Psoas muscle (tissue), 8 donors: ENCODE results near the gene TRMT2A. TPM values are rescaled to one million over a fixed set of nuclear protein-coding genes. Genes with fewer than 3 reads are reported as not detected.

Source experiments
- ATAC-seq, 4 donors: fragments of 200-7000 bp; cut with Tn5 transposase; one replicate each; pipeline ENCODE4 v1.9.1; 2020; ENCODE audit warnings: moderate library complexity in 3 of 4, mild to moderate bottlenecking in 2 of 4
- DNase-seq, 2 donors: peaks; one replicate each; pipeline ENCODE4 v3.0.0-alpha.2; 2020
- H3K27ac ChIP-seq: fragments of 200-600 bp; one replicate; pipeline ENCODE4 v1.8.0; 2022
- H3K27me3 ChIP-seq, 3 donors: fragments of 200-600 bp in 1 of 3; one replicate each; pipeline versions ENCODE4 v1.6.1 to v1.8.0; 2013 to 2022; ENCODE audit warnings: low read length in 2 of 3, mild to moderate bottlenecking in 2 of 3, moderate library complexity in 1 of 3; ENCODE audit not compliant: insufficient read depth in 3 of 3
- H3K36me3 ChIP-seq, 2 donors: fragments of 200-600 bp in 1 of 2; one replicate each; pipeline versions ENCODE4 v1.6.1 to v1.8.0; 2013 to 2022; ENCODE audit warnings: low read depth in 1 of 2, mild to moderate bottlenecking in 1 of 2, moderate library complexity in 1 of 2; ENCODE audit not compliant: insufficient read depth in 1 of 2
- H3K4me1 ChIP-seq: fragments of 200-600 bp; one replicate; pipeline ENCODE4 v1.8.0; 2022
- H3K4me3 ChIP-seq: fragments of 200-600 bp; one replicate; pipeline ENCODE4 v1.8.0; 2022; ENCODE audit warnings: mild to moderate bottlenecking
- H3K9me3 ChIP-seq: fragments of 200-600 bp; one replicate; pipeline ENCODE4 v1.8.0; 2022
- WGBS, 3 donors: extraction: QIAGEN DNeasy Blood & Tissue Kit; methylation state at CpG; one replicate each; pipeline versions ENCODE4 v1.1.6 to v1.1.7; 2013; 5-methylcytosine and 5-hydroxymethylcytosine counted together
- intact Hi-C, 2 donors: fragments of 100-400 bp; cut with DNase I; formaldehyde crosslinking; loops; one replicate each; pipeline versions ENCODE4 v1.11.0 to v1.14.2; 2022
- polyA plus RNA-seq, 3 donors: library from polyadenylated mRNA; stranded (reverse); fragments of 200-250 nt; gene quantifications; one replicate each; pipeline ENCODE4 v1.2.3, GENCODE V29; 2013
- total RNA-seq, 4 donors: library from RNA; stranded (reverse); fragmentation: NEBNext Ultra II Directional in 2 of 4; extraction: Animal tissue kit (Norgen Biotek cat#: 25700) in 2 of 4; gene quantifications; one replicate each; pipeline versions ENCODE4 v1.2.1 to v1.2.4, GENCODE V29; 2021 to 2023
- TF ChIP-seq, protein P1 (sequence below): fragments of 200-600 bp; IDR thresholded peaks from one replicate; pipeline ENCODE4 v1.8.0; 2022; ENCODE audit warnings: antibody characterized with exemption
- donor health status: healthy with polysubstance abuse.
- donor health status: DM: no; HTN: no; CAD: no; lungs with moderate emphysema.
- donor health status: Bipolar disorder and iron deficiency.
- donor health status: healthy.
- donor health status: DM: yes; HTN: yes; CAD: no.
- donor health status: DM: no; HTN: no; CAD: no.
- donor health status: DM: no; HTN: no; CAD: no.
- donor health status: DM: yes; HTN: yes; CAD: no.

The TRMT2A gene
- total and polyA plus RNA-seq, 7 donors = 20.5 to 34.1 (median 26.7) TPM

DNA sequence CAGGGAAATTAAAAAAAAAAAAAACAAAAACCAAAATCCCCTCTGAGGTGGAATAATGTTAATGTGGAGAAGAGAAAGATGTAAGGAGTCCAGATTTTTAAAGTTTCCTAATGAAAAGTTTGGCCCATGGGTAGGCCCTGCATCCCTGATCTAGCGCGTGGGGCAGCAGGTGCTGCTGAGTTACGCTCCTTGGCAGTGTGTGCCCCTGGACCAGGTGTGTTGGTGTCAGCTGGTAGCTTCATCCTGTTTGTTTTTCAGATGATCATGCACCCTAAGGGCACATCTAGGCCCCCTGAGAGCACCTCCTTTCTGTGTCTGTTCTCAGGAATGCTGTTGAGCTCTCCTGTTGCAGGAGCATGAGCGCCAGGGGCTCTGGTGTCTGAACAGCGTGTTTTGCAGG lies 30.3 kb downstream of the TRMT2A start:
- intact Hi-C loops = no loop called here
- TF ChIP-seq, protein P1, sequence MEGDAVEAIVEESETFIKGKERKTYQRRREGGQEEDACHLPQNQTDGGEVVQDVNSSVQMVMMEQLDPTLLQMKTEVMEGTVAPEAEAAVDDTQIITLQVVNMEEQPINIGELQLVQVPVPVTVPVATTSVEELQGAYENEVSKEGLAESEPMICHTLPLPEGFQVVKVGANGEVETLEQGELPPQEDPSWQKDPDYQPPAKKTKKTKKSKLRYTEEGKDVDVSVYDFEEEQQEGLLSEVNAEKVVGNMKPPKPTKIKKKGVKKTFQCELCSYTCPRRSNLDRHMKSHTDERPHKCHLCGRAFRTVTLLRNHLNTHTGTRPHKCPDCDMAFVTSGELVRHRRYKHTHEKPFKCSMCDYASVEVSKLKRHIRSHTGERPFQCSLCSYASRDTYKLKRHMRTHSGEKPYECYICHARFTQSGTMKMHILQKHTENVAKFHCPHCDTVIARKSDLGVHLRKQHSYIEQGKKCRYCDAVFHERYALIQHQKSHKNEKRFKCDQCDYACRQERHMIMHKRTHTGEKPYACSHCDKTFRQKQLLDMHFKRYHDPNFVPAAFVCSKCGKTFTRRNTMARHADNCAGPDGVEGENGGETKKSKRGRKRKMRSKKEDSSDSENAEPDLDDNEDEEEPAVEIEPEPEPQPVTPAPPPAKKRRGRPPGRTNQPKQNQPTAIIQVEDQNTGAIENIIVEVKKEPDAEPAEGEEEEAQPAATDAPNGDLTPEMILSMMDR = no peak

DNA sequence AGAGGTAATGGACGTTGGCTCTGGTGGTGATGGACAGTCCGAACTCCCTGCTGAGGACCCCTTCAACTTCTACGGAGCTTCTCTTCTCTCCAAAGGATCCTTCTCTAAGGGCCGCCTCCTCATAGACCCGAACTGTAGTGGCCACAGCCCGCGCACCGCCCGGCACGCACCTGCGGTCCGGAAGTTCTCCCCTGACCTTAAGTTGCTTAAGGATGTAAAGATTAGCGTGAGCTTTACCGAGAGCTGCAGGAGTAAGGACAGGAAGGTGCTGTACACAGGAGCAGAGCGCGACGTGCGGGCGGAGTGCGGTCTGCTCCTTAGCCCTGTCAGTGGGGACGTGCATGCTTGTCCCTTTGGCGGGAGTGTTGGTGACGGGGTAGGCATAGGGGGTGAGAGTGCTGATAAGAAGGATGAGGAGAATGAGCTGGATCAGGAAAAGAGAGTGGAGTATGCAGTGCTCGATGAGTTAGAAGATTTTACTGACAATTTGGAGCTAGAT lies 30.9 kb downstream of the TRMT2A start:
- intact Hi-C loops = no loop called here
- Histone ChIP-seq H3K27me3 (no peaks in the 10 kb centered on the region), H3K4me1 (peaks cover 45% of the 10 kb centered on the region), H3K27ac (no peak overlapping the region), H3K9me3 (no peaks in the 10 kb centered on the region), H3K4me3 (no peak overlapping the region), H3K36me3 (peaks cover 22 to 58% of the 10 kb centered on the region in 2 donors)
- TF ChIP-seq, protein P1 = no peak
- ATAC-seq (no peak), DNase-seq (no peak)
- 91 to 93% (median 92%) methylated on average over 24 of the region's 24 CpGs for WGBS, 3 donors

More for the DNA sequence above, 30.3 kb downstream of the TRMT2A start:
- H3K36me3 ChIP-seq = peaks cover 27 to 64% of the 10 kb centered on the region in 2 donors
- no peak overlapping the region for H3K4me3 ChIP-seq
- ATAC-seq (no peak), DNase-seq (no peak)
- WGBS, 3 donors = 95 to 100% (median 98%) methylated on average over 5 of the region's 5 CpGs
- no peaks in the 10 kb centered on the region for H3K27me3 ChIP-seq
- peaks cover 39% of the 10 kb centered on the region for H3K4me1 ChIP-seq
- no peak overlapping the region for H3K27ac ChIP-seq
- H3K9me3 ChIP-seq = no peaks in the 10 kb centered on the region

DNA sequence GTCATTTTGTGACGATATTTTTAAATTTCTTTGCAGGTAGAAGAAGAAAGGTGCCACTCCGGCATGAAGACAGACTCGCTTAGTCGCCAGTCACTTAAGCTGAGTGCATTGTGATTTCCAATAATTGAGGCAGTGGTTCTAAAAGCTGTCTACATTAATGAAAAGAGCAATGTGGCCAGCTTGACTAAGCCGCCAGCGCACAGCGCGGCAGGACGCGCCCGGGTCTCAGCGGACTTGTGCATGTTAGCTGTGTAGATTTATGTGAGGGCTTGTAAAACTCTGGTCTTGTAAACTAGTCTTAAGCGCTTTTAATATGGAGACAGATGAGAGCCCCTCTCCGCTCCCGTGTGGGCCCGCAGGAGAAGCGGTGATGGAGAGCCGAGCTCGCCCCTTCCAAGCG lies 31.4 kb downstream of the TRMT2A start:
- no peak for ATAC-seq
- Histone ChIP-seq H3K4me1 (peaks cover 49% of the 10 kb centered on the region), H3K27ac (no peak overlapping the region), H3K9me3 (no peaks in the 10 kb centered on the region), H3K36me3 (peaks cover 21 to 53% of the 10 kb centered on the region in 2 donors), H3K4me3 (no peak overlapping the region), H3K27me3 (no peaks in the 10 kb centered on the region)
- no peak for DNase-seq
- TF ChIP-seq, protein P1 = no peak
- WGBS, 3 donors = 95 to 96% (median 96%) methylated on average over 20 of the region's 20 CpGs
- intact Hi-C loops = no loop called here

DNA sequence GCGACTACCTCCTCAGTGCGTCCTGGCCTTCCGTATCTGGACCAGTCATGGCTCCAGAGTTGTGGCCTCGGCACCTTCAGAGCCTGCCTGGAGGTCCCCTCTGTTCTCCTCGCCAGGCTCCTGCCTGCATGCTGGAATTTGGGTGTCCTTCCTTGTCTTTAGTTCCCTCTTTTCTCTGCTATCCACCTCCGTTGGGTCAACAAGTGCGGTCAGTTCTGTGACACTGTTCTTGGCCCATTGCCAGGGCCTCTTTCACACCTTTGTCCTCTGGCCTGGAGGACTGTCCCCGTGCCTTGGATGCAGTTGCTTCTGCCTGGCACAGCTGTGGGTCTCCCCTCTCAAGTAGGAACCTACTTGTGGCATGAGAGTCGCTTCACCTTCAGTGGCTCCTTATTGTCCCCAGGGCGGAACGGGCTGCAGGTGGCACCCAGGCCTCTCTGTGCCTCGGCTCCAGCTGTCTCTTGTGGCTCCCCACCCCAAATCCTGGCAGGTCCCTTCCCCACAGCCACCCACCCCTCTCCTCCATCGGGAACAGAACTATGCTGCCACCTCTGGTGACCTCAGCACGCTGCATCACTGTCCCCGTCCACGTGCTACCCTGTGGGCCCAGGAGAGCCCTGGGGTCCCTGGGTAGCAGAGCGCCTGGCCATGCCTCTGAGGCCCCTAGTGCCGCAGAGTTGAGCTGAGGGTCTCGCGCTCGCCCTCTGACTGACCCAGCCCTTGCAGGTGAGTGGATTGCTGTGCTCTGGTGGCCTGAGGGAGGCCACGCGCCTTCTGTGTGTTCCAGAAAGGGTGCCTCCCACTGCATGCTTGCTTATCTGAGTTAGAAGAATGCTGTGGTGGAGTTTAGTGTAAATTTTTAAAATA lies 32.2 kb downstream of the TRMT2A start:
- H3K36me3 ChIP-seq = peaks cover 13 to 44% of the 10 kb centered on the region in 2 donors
- 56 to 61% (median 58%) methylated on average over 23 of the region's 23 CpGs for WGBS, 3 donors
- TF ChIP-seq, protein P1 = peak; percentile 15
- no peaks in the 10 kb centered on the region for H3K9me3 ChIP-seq
- peaks cover 49% of the 10 kb centered on the region for H3K4me1 ChIP-seq
- peak overlapping the region; percentile 61 for H3K27ac ChIP-seq
- no peaks in the 10 kb centered on the region for H3K27me3 ChIP-seq
- DNase-seq (peak in 1 of 2 donors; percentile 78), ATAC-seq (peak in 2 of 4 donors; percentile 31 to 37)
- intact Hi-C loops = loop anchor here (5.0 kb wide), 2 partner anchors 33 to 62 kb away; partner anchors contain the start of genes RANBP1 (in 1 of the 2), TANGO2 (in 1 of the 2) and TRMT2A (in 1 of the 2)
- H3K4me3 ChIP-seq = no peak overlapping the region
